ENCODE measurements around the gene PROKR2. TPM values are rescaled to one million over a fixed set of nuclear protein-coding genes. Genes with fewer than 3 reads are reported as not detected.

Gene PROKR2
- total and polyA plus RNA-seq, 2 of the 13 experiments (the other 11 are each of a cell fraction or from before 2014, with no cell fraction given) = not detected

DNA sequence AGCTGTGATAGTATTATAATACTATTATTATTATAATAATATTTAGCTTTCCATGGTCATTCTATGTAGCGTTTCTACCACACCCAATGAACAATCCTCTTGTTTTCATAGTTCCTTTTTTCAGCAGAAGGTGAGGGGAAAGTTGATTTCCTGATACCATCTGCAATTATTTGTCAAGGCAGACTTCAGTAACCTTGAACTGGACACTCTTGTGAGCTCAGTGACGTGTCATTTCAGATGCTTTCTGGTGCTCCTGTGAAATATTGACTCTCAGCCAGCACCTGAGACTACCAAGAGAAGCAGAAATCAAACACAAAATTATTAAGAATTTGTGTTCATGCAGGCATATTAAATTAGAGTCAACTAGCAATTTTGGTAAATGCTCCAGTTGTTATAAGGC, 46.0 kb upstream of the PROKR2 start (continued):
- TF ChIP-seq FOSL2 (CRISPR knock-in tag; IDR thresholded peaks at IDR 0.05) = peak; percentile 45; the same call in 1 of the 2 replicates
- TF ChIP-seq KLF9 (CRISPR knock-in tag; IDR thresholded peaks at IDR 0.05; ENCODE audit: low read depth) = no peak
- no peak for TF ChIP-seq IRX3 (CRISPR knock-in tag; IDR thresholded peaks at IDR 0.05; ENCODE audit: borderline replicate concordance, low read depth)
- TF ChIP-seq ZNF841 (CRISPR knock-in tag; IDR thresholded peaks at IDR 0.05; ENCODE audit: borderline replicate concordance) = no peak
- TF ChIP-seq KLF15 (CRISPR knock-in tag; IDR thresholded peaks at IDR 0.05; ENCODE audit: borderline replicate concordance) = no peak
- TF ChIP-seq HOXD1 (CRISPR knock-in tag; IDR thresholded peaks at IDR 0.05) = no peak
- peak; percentile 40; the same call in 1 of the 2 replicates for TF ChIP-seq HDAC2 (CRISPR knock-in tag; IDR thresholded peaks at IDR 0.05)
- TF ChIP-seq, protein P1, sequence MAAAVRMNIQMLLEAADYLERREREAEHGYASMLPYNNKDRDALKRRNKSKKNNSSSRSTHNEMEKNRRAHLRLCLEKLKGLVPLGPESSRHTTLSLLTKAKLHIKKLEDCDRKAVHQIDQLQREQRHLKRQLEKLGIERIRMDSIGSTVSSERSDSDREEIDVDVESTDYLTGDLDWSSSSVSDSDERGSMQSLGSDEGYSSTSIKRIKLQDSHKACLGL (CRISPR knock-in tag; IDR thresholded peaks at IDR 0.05) = no peak
- no peak for TF ChIP-seq ZHX1 (CRISPR knock-in tag; IDR thresholded peaks at IDR 0.05; ENCODE audit: low read depth)
- no peak for TF ChIP-seq ZMAT3 (CRISPR knock-in tag; conservative IDR thresholded peaks at IDR 0.05)
- no peak for TF ChIP-seq ZNF780A (CRISPR knock-in tag; IDR thresholded peaks at IDR 0.05)
- TF ChIP-seq ZNF792 (CRISPR knock-in tag; IDR thresholded peaks at IDR 0.05) = no peak
- no peak for TF ChIP-seq JUND (CRISPR knock-in tag; IDR thresholded peaks at IDR 0.05)
- TF ChIP-seq ZNF619 (CRISPR knock-in tag; IDR thresholded peaks at IDR 0.05) = no peak
- TF ChIP-seq LCORL (IDR thresholded peaks at IDR 0.05) = no peak
- TF ChIP-seq LCORL (CRISPR knock-in tag; IDR thresholded peaks at IDR 0.05) = no peak
- TF ChIP-seq ZBTB1 (CRISPR knock-in tag; IDR thresholded peaks at IDR 0.05; ENCODE audit: borderline replicate concordance) = no peak
- TF ChIP-seq TAF1 (CRISPR knock-in tag; IDR thresholded peaks at IDR 0.05) = no peak
- TF ChIP-seq PCBP1 (IDR thresholded peaks at IDR 0.05; ENCODE audit: borderline replicate concordance, low read depth, low read length) = no peak
- TF ChIP-seq DPF2 (CRISPR knock-in tag; IDR thresholded peaks at IDR 0.05; ENCODE audit: borderline replicate concordance, low read depth) = no peak
- TF ChIP-seq ZFAT (CRISPR knock-in tag; conservative IDR thresholded peaks at IDR 0.05) = no peak
- no peak for TF ChIP-seq ZNF713 (CRISPR knock-in tag; IDR thresholded peaks at IDR 0.05)
- TF ChIP-seq BCLAF1 (IDR thresholded peaks at IDR 0.05) = no peak
- no peak for TF ChIP-seq MBD4 (IDR thresholded peaks at IDR 0.05; ENCODE audit: borderline replicate concordance, low read length)
- TF ChIP-seq RCOR2 (CRISPR knock-in tag; IDR thresholded peaks at IDR 0.05) = no peak
